GM18511 (cell line): ENCODE data around the gene TNP1.

Source experiments
- ATAC-seq: cut with Tn5 transposase; IDR thresholded peaks from one replicate; pipeline ENCODE4 v1.9.1; 2021; ENCODE audit warnings: mild to moderate bottlenecking, moderate library complexity; ENCODE audit not compliant: unreplicated experiment

The TNP1 gene, protein sequence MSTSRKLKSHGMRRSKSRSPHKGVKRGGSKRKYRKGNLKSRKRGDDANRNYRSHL

DNA sequence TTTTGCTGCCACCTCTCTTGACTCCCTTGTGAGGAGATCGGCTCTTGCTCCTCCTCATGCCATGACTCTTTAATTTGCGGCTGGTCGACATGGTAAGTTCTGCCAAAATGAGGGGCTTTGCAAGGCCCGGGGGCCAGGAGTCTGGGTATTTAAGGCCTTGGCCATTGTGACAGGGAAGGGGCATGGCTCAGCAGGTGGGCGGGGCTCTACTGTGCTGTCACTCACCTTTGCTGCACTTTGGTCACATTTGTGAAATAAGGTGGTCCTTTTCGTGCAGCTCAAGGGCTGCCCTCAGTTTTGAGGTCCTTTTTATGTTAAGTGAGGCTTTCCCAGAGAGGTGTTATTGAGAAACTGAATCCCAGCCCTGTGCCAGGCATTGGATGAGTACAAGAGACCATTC lies at the start of gene TNP1:
TSS of gene TNP1 (minus strand) at position 121 of the 400 bp plus-strand sequence. CDS start at position 91, 30 bp downstream.
- ATAC-seq: no peak

DNA sequence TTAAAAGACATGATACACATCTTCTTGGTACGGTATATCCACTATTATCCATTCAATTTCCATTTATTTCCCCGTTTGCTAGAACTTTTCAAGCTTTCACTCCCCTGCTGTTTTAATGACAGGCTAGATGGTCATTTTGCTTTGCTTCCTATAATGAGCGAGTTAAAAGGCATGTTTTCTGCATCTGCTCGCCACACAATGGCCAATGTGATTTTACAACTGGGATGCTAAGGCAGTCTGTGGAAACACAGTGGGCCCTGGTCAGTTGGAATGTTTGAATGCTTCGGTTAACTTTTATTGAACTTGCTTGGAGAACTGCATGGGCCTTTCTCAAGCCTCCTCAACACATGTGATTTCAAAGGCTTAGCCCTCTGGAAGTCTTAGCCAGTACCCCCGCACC lies 48.4 kb upstream of the TNP1 start:
- no peak for ATAC-seq

DNA sequence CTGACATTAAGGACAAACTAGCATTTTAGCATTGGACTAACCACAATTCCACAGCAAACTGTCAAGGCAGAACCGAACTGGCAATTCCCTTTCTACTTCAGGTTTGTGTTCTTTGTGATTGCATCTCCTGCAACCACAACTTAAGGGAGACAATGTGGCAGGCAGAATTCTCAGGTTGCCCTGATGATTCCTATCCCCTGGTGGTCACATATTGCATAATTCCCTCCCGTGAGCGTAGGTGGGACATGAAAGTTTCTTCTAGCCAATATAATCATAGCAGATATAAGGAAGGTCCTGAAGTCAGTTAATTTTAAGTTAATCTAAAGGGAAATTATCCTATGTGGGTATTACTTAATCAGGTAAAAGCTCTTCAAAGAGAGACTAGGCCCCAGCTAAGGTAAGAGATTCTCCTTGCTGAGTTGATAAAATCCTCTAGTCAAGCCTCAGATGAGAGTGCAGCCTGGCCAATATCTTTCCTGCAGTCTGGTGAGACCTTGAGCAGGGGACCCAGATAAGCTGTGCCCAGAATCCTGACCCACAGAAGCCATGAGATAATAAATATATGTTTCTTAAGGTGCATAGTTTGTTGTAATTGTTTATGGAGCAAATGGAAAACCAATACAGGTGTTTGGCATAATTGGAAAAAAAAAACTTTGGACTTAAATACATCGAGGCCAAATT lies 45.9 kb upstream of the TNP1 start:
- ATAC-seq: no peak

DNA sequence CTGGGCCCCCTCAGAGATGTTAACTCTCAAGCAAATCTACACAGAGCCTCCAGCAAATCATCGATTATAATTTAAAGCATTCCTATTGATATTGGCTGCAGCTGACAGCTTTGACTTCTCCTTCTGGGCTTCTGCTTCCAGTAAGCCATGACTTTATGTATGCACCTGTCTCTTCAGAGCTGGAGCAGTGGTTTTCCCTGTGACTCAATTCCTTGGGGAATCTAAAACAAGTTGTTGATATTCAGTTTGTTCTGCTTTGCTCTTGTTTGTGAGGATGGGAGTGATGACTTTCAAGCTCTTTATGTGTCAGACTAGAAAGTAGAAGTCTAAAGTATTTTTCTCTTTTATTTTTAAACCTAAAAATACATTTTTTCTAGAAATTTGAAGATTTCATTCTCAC lies 45.1 kb upstream of the TNP1 start:
- no peak for ATAC-seq

DNA sequence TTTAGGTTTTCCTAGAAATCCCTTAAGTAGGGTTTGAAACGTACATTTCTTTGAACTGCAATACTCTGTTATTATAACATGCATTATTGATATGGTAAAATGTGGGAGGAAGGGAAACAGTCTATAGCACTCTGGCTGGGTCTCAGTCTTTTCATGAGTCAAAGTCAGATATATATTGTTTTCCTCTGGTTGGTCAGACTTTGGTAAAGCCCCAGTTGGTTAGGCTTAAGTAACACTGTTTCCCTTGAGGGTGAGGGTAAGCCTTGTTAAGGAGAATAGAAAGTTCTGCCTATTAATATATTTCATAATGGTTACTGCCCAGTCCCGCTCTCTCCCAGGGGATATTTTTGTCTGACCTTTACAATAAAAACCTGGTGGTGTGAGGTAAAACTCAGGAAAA lies 44.7 kb upstream of the TNP1 start:
- no peak for ATAC-seq

DNA sequence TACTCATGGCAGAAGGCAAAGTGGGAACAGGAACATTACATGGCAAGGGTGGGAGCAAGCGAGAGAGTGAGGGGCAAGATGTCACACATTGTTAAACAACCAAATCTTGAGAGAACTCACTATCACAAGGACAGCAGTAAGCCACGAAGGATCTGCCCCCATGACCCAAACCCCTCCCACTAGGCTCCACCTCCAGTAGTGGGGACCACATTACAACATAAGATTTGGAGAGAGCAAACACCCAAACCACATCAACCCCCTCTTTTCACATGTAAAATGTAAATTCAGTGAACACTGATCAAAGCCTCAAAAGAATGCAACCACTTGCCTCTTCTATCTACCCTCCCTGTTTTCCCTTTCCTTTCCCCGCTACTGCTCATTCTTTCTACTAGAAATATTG lies 43.6 kb upstream of the TNP1 start:
- no peak for ATAC-seq

DNA sequence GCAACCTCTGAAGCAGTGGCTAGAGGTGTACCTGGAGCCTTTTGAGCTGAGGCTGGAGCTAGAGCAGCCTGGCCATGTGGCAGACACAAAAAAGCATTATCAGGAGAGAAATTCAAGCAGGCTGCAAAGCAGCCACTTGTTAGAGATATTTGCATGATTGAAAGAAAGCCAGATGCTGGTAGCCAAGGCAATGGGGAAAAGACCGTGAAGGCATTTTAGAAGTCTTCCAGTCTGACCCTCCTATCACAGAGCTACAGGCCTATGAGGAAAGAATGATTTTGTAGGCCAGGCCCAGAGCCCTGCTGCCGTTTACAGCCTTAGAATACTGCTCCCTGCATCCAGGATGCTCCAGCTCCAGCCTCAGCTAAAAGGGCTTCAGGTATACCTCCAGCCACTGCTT lies 41.4 kb upstream of the TNP1 start:
- ATAC-seq: no peak

DNA sequence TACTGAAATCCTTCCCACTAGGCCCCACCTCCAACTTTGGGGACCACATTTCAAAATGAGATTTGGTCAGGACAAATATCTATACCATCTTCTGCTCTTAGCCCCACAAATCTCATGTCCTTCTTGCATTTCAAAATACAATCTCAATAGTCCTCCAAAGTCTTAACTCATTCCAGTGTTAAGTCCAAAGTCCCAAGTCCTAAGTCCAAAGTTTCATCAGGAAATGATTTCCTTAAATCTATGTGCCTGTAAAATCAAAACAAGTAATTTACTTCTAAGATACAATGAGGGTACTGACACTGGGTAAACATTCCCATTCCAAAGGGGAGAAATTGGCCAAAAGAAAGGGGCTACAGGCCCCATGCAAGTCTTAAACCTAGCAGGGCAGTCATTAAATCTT lies 40.5 kb upstream of the TNP1 start:
- no peak for ATAC-seq

DNA sequence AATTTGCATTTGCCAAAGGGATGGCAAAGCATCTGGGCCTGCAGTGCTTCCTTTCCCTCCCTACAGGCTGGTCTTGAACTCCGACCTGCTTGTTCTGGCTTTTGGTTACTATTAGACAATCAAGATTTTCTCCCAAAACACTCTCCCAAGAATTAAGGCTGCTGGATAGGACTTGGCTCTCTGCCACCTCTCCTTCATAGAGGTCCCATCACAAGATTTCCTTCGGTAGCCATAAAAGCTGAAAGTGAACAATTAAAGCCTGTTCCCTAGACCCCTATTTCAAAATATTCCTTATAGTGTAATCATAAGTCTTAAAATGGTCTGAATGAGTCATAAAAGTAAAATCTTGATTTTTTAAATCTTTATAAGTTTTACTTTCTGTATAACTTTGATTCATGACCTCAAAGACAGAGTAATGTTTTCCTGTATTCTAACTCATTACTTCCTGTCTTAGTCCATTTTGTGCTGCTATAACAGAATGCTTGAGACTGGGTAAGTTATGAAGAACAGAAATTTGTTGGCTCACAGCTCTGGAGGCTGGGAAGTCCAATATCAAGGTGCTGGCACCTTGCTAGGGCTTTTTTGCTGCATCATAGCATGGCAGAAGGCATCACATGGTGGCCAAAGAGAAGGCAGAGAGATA lies 37.8 kb upstream of the TNP1 start:
- ATAC-seq: no peak

DNA sequence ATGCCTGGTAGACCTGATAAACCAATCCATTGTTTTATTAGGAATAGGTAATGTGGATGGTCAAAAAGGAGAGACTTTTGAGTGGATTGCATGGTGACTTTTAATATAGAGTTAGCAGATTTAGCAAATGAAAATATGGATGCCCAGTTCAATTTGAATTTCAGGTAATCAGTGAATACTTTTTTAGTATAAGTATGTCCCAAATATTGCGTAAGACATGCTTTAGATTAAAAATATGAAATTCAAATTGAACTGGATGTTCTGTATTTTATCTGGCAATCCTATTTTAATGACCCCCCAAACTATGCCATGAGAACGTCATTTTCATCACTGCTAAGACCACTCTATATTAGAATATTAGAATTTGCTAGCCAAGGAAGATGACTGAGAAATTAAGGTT lies 30.3 kb upstream of the TNP1 start:
- no peak for ATAC-seq

DNA sequence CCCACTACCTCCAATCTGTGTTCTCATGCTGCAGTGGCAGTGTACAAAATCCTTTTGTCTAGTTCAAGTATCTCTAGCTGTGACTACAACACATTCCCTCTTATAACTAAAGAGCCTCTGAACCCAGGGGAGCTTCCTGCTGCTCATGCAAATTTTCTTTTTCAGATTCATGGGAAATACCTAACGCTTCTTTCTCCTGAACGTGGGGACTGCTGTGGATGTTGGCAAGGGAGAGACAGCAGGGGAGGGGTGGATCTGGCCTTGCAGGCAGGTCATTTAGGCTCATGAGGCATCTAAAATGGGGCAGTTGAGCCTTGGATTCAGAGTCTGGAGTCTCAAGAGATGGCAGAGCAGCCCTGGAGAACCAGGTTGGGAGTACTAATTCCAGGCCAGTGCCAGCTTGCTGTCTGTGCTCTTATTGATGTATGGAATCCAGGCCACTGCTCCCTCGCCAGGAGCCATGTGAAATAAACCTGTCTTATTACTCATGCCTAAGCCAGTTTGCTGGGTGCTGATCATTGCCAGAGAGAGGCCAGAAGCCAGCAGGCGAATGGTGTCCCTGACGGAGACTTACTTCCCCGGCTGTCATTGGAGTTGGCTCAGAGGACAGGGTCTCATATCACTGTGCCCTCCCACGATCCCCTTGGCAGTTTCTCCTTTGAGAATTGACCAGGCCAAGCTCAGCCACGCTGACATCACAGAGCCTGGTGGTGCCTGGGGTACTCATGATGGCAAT lies 29.2 kb upstream of the TNP1 start:
- ATAC-seq: no peak

DNA sequence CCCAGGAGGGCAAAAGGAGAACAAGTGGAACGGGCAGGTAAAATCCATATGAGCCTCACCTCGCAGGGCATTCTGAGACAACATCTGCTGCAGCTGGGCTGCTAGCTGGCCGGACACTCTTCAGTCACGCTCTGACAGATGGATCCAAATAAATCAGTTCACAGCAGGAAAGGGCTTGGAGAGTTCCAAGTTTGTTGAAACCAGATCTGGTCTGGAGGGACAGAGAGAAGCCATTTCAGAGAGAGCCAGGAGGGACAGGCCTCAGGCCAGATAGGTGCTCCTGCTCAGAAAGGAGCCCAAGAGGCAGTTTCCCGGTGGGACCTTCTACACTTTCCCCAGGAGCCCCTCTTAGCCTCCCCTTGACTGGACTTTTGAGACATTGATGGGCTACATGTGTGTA lies 28.2 kb upstream of the TNP1 start:
- ATAC-seq: no peak

DNA sequence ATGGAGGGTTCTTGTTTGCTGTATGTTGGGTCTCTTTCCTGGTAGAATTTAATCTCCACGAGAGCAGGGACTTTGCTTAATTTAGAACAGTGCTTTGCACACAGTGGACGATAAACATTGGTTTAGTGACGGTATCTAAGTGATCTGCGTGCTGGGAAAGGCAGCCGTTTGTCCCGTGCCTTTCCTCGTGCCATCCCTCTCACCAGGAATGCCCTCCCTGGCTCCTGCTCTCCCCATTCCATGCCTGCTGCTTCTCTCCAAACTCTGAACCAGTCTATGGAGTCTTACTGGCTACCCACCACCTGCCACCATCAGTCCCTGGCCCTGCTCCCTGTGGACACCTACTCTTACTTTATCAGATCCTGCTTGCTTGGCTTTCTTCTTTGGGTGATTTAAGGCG lies 27.3 kb upstream of the TNP1 start:
- ATAC-seq: no peak

DNA sequence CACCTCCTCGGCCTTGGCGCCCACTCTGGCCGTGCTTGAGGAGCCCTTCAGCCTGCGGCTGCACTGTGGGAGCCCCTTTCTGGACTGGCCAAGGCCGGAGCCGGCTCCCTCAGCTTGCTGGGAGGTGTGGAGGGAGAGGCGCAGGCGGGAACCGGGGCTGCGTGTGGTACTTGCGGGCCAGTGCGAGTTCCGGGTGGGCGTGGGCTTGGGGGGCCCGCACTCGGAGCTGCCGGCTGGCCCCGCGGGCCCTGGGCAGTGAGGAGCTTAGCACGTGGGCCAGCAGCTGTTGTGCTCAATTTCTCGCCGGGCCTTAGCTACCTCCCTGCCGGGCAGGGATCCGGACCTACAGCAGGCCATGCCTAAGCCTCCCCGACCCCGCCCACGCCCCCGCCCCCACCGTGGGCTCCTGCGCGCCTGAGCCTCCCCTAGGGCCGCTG lies 25.3 kb upstream of the TNP1 start:
- ATAC-seq: no peak

DNA sequence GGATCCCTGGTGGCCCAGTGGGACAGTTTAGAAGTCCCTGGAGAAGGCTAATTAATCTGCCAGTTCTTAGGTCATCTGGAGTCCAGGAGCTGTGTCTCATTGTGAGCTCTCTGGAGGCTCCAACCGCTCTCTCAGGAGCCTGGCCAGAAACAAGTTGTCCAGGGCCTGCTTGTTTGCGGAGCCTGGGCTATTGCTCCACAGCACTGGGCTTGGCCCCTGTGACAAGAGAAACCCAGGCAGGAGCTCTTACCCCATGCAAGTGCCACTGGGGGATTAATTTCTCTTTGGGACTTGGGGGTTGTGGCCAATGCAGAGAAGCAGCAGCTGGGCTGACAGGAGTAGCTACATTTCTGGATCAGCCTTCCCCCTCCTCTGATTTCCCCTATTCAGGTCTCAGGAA lies 24.5 kb upstream of the TNP1 start:
- no peak for ATAC-seq

DNA sequence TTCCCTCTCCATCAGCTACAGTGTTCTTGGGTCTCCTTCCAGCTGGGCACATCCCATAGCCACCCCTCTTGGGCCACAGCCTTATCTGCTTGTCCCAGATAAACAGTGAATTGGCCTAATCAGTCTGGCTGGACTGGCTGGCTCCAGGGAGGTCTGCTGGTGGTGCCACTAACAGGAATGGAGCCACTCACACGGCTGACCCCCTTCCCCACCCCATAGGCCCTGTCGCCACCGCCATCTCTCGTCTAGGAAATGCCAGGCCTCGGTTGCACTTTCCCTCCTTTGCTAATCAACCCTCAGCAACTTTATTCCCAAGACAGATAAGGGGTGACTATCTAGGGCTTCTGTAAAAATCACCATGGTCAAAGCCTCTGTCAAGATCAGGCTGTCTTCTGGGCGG lies 23.0 kb upstream of the TNP1 start:
- no peak for ATAC-seq

DNA sequence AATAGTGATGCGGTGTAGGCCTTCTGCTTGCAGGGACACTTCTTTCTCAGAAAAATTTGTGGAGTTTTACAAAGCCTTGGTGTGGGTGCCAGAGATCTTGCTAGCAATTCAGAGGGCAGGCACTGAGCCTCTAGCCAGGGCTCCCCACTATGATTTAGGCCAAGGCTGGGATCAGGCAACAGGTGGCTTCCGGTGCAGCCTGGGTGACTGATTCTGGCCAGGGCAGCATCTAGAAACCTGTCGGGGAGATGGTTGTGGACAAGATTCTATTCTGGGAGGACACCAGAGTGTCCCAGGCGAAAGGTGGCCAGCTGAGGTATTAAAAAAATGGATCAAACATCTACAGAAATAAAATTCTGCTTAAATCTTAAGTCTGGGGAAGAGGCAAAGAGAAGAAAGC lies 21.5 kb upstream of the TNP1 start:
- no peak for ATAC-seq

DNA sequence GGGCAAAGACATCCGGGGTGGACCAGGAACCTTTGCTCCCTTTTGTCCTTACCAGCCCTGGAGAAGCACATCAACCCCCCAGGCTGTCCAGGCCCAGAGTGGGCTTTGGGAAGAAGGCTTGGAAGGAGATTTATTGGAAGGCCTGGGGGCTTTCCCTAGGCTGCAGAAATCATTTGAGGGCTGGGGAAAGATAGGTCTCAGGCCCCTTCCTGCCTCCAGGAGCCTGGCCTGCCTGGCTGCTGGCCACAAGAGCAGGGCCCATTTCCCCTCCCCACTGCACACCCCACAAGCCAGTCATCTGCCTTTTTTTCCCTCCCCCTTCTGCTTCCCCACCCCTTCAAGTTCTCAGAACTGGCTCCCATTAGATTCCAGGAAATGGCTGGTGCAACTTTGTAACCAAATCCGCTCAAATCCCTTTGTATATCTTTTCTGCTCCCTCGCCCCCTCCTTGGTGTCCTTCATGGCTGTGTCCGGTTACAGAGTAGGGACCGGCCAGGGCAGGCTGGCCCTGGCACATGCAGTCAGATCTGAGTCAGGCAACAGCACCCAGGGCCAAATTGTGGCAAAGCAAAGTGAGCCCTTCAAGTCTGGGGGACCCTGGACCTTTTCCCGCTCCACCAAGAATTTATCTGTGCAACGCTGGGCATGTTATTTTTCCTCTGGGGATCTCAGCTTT lies 20.8 kb upstream of the TNP1 start:
- ATAC-seq: no peak

DNA sequence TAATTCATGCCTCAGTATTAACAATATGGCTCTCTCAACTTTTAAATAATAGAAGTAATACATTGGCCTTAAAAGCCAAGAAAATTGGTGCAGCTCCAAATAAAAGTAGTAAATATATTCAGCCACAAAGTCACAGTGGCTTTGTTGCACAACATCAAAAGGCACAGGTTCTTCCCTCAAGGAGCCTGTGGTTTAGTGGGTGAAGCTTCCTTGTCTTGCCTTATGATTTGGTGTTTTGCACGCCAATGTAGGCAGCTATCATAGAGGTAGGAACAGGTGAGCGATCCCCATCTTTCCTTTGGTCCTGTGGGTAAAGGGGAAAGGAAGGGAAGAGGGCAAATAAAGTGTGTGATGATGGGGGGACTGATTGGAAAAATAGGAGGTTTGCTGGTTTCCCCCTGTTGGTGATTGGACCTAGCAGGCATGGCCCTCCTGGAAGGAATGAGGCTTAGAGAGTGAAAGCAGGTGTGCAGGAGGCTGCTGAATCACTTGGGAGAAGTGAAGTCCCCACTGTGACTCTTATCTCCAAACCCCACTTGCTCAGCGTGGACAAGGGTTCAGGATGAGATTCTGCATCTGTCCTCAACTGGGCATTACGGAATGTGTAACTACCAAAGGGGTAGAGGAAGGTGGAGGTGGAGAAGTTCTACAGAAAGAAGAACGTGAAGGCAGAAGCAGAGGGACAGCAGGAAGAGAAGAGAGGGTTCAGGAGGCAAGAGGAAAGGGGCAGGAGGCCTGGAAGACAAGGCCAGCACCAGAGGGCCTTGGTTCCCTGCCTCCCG lies 20.1 kb upstream of the TNP1 start:
- no peak for ATAC-seq

DNA sequence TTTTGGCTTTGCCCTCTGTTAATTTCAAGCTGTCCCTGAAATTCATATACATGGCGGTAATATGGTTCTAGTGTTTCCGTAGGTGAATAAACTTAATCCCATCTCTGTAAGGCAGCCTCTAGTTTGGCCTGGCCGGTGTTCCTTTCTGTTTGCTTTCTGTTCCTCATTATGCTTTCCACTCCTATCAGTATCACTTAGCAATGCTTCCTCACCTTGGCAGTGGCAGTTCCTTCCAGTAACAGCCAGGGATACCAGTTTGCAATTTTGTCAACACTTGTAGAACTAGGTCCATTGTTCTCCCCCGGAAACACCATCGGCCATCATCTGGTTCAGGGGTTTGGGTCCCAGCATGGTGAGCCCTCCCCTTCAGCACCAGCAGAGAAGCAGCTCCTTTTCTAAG lies 18.2 kb upstream of the TNP1 start:
- no peak for ATAC-seq

DNA sequence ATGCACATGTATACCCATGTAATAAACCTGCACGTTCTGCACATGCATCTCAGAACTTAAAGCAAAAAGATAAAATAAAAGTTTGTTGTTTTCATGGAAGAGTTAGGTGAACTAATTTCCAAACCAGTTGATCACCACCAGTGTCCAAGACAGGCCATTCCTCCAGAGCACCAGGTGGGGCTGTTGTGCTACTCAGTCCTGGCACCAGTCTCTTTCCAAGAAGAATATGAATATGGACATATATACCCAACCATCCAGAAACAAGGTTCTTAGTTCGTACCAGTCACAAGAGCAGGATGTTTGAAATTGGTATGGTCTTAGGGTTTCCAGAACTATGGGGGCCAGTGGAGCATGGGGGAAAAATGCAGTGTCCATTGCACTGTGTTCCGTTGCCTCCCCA lies 17.2 kb upstream of the TNP1 start:
- ATAC-seq: no peak
